Sigmoid colon (tissue), 4 donors: Measurements from ENCODE around the gene MAPK6.

Source experiments
- EP300 ChIP-seq, 4 donors: sonication (generic); formaldehyde crosslinking; IDR thresholded peaks; one replicate each; pipeline ENCODE4 v1.6.1; 2017; ENCODE audit warnings: antibody characterized with exemption in 4 of 4
- POLR2A ChIP-seq, 2 donors: fragments of 450-650 bp; IDR thresholded peaks; one replicate each; pipeline ENCODE4 v1.6.1; 2016; ENCODE audit warnings: antibody characterized with exemption in 2 of 2, mild to moderate bottlenecking in 2 of 2, moderate library complexity in 2 of 2
- POLR2AphosphoS5 ChIP-seq, 4 donors: sonication (generic); formaldehyde crosslinking; IDR thresholded peaks; one replicate each; pipeline ENCODE4 v1.6.1; 2017; ENCODE audit warnings: antibody characterized with exemption in 4 of 4
- TF ChIP-seq, protein P1 (sequence below), 4 experiments: fragments of 450-650 bp in 3 of 4; fragments of 200-600 bp in 1 of 4; IDR thresholded peaks; one replicate each; pipeline ENCODE4 v1.5.1; 2016 to 2019; ENCODE audit warnings: antibody characterized with exemption in 4 of 4, mild to moderate bottlenecking in 3 of 4, moderate library complexity in 2 of 4

DNA sequence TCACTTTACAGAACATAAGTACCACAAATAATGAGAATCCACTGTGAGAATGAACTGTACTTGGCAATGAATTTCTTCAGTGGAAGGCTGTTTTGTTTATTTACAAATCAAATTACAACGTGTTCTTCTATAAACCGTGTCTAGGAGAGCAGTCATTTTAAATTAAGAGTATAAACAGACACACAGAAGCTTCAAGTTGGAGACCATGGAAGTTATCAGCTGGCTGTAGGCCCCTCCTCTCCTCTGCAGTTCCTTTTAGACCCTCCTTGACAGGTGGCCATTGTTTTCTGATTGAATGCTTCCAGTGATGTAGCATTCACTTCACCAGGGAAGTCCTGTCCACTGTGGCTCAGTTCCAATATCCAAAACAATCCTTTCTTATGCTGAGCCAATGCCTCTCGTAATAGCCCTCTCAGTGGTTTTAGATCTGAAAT is 7.3 kb upstream of the MAPK6 start:
- TF ChIP-seq, protein P1, sequence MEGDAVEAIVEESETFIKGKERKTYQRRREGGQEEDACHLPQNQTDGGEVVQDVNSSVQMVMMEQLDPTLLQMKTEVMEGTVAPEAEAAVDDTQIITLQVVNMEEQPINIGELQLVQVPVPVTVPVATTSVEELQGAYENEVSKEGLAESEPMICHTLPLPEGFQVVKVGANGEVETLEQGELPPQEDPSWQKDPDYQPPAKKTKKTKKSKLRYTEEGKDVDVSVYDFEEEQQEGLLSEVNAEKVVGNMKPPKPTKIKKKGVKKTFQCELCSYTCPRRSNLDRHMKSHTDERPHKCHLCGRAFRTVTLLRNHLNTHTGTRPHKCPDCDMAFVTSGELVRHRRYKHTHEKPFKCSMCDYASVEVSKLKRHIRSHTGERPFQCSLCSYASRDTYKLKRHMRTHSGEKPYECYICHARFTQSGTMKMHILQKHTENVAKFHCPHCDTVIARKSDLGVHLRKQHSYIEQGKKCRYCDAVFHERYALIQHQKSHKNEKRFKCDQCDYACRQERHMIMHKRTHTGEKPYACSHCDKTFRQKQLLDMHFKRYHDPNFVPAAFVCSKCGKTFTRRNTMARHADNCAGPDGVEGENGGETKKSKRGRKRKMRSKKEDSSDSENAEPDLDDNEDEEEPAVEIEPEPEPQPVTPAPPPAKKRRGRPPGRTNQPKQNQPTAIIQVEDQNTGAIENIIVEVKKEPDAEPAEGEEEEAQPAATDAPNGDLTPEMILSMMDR (IDR thresholded peaks at IDR 0.05): no peak
- TF ChIP-seq EP300 (IDR thresholded peaks at IDR 0.05) (peak in 2 of 4 donors; percentile 19 to 88), POLR2A (IDR thresholded peaks at IDR 0.05) (no peak), POLR2AphosphoS5 (IDR thresholded peaks at IDR 0.05) (peak; percentile 60 to 95 (median 88))
